ENCODE results near the gene KIF6.

Gene KIF6

DNA sequence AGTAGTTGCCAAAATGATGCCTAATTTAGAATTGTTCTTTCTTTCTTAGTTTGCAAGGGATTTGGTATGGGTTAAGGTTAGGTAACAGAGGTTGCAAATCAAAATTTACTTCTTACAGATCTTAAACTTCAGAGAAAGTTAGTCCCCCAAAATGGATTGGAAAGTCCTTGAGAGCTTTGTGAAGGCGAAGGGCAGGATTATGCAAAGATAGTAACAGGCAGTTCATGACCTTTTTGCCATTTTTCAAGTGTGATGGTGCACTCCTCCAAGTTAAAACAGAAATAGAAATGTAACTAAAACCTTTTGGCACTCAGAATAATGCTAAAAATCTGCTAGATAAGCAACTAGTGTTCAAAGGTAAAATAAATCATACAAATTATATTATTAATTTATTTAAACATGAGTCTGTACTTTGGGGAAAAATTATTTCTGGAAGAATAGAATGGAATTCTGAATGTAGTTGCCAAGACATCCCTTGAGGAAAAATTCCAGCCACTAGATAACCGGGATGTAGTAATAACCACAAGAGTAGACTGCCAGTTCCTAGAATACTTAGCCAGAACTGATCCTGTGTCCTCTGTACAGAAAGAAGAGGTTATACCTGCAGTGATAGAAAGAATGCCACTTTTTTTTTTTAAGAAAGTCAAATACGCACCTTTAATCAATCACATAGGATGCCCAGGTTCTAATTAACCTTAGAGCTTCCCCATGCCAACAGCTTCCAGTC lies 35.2 kb upstream of the KIF6 start:
- WGBS (ENCODE audit: insufficient coverage), result 100% methylated on average over 1 of the region's 3 CpGs
- ChIA-PET CTCF (no interaction called here), POLR2A (no interaction called here)
- Histone ChIP-seq H3K4me1 (ENCODE audit: control extremely low read depth in 1 of 4, control insufficient read depth in 4 of 4, insufficient read depth in 4 of 4, low read length in 3 of 4) (no peaks in the 10 kb centered on the region), H3K9me3 (ENCODE audit: control extremely low read depth in 1 of 5, control insufficient read depth in 4 of 5, insufficient read depth in 2 of 5, low read depth in 1 of 5, low read length in 4 of 5) (peaks cover 0 to 2% (median 0%) of the 10 kb centered on the region in 5 experiments), H3K27me3 (replicated peaks in 2 of 5; ENCODE audit: control insufficient read depth in 4 of 5, insufficient read depth in 5 of 5, low read length in 4 of 5) (peaks cover 0 to 4% (median 3%) of the 10 kb centered on the region in 5 experiments), H3K4me3 (ENCODE audit: control insufficient read depth in 1 of 7, extremely low read depth in 1 of 7, insufficient read depth in 4 of 7, low read depth in 2 of 7, low read length in 6 of 7) (no peak overlapping the region), H3K36me3 (ENCODE audit: control insufficient read depth in 4 of 4, insufficient read depth in 4 of 4, low read length in 3 of 4) (no peaks in the 10 kb centered on the region), H3K27ac (ENCODE audit: insufficient read depth in 1 of 2, low read depth in 1 of 2, low read length in 2 of 2, poor library complexity in 1 of 2, severe bottlenecking in 2 of 2) (no peak overlapping the region)
- DNase-seq, result no peak

DNA sequence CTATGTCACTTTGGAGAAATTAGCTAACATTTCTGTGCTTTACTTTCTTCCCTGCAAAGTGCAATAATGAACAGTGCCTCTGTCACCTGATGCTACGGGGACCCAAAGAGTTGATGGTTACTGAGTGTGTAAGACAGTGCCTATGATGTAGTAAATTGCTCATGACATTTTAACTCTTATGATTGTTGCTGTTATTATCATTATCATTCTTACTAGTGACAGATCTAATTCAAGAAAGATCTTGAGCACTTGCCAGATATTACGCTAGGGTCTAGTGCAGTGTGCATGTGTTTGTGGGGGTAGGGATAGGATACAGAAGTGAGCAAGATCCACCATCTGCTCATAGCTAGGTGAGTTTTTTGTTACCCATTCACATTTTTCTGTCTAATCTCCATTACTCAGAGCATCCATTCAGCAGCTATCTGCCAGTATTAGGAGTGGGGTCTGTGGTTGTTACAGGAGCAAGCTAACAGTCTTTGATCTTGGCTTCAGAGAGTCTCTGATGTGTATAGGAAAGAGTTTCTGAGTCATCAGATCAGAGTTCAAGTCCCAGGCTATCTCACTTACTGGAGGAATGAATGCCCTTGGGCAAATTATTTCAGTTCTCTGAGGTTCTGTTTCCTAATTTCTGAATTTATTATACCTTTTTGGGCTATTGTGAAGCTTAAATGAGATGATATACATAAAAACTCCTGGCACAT lies 33.8 kb upstream of the KIF6 start:
- no peak overlapping the region for H3K27ac ChIP-seq (ENCODE audit: insufficient read depth in 1 of 2, low read depth in 1 of 2, low read length in 2 of 2, poor library complexity in 1 of 2, severe bottlenecking in 2 of 2)
- no peak for DNase-seq
- no peak overlapping the region for H3K4me3 ChIP-seq (ENCODE audit: control insufficient read depth in 1 of 7, extremely low read depth in 1 of 7, insufficient read depth in 4 of 7, low read depth in 2 of 7, low read length in 6 of 7)
- peaks cover 0 to 2% (median 0%) of the 10 kb centered on the region in 5 experiments for H3K9me3 ChIP-seq (ENCODE audit: control extremely low read depth in 1 of 5, control insufficient read depth in 4 of 5, insufficient read depth in 2 of 5, low read depth in 1 of 5, low read length in 4 of 5)
- ChIA-PET CTCF (no interaction called here), POLR2A (no interaction called here)
- no peaks in the 10 kb centered on the region for H3K36me3 ChIP-seq (ENCODE audit: control insufficient read depth in 4 of 4, insufficient read depth in 4 of 4, low read length in 3 of 4)
- H3K27me3 ChIP-seq (replicated peaks in 2 of 5; ENCODE audit: control insufficient read depth in 4 of 5, insufficient read depth in 5 of 5, low read length in 4 of 5), result peaks cover 0 to 4% (median 3%) of the 10 kb centered on the region in 5 experiments
- WGBS (ENCODE audit: insufficient coverage), result no CpG with 5 or more reads among the region's 2 CpGs
- H3K4me1 ChIP-seq (ENCODE audit: control extremely low read depth in 1 of 4, control insufficient read depth in 4 of 4, insufficient read depth in 4 of 4, low read length in 3 of 4), result peaks cover 0 to 2% (median 0%) of the 10 kb centered on the region in 4 experiments

DNA sequence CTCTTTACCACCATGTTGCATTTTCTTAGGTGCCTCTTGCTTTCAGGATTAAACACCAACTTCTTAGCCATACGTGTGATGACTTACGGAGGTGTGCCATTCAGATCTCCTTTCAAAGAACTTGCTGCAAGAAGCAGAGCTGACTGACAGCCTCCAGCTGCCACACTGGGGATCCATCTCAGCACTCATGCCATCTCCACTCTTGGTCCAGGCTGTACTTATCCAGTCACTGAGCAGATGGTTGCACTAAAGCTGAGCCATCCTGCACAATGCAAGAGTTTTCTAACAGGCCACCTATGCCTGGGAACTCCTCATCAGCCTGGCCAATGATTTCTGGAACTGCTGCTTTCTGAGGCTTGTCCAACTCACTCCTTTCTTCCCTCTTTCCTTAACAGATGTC lies 31.4 kb upstream of the KIF6 start:
- Histone ChIP-seq H3K27me3 (replicated peaks in 2 of 5; ENCODE audit: control insufficient read depth in 4 of 5, insufficient read depth in 5 of 5, low read length in 4 of 5) (peaks cover 0 to 4% (median 3%) of the 10 kb centered on the region in 5 experiments), H3K9me3 (ENCODE audit: control extremely low read depth in 1 of 5, control insufficient read depth in 4 of 5, insufficient read depth in 2 of 5, low read depth in 1 of 5, low read length in 4 of 5) (peaks cover 0 to 2% (median 0%) of the 10 kb centered on the region in 5 experiments), H3K4me3 (ENCODE audit: control insufficient read depth in 1 of 7, extremely low read depth in 1 of 7, insufficient read depth in 4 of 7, low read depth in 2 of 7, low read length in 6 of 7) (no peak overlapping the region), H3K4me1 (ENCODE audit: control extremely low read depth in 1 of 4, control insufficient read depth in 4 of 4, insufficient read depth in 4 of 4, low read length in 3 of 4) (peaks cover 0 to 10% (median 2%) of the 10 kb centered on the region in 4 experiments), H3K36me3 (ENCODE audit: control insufficient read depth in 4 of 4, insufficient read depth in 4 of 4, low read length in 3 of 4) (no peaks in the 10 kb centered on the region), H3K27ac (ENCODE audit: insufficient read depth in 1 of 2, low read depth in 1 of 2, low read length in 2 of 2, poor library complexity in 1 of 2, severe bottlenecking in 2 of 2) (no peak overlapping the region)
- ChIA-PET POLR2A (no interaction called here), CTCF (no interaction called here)
- 100% methylated on average over 2 of the region's 2 CpGs for WGBS (ENCODE audit: insufficient coverage)
- DNase-seq, result no peak

DNA sequence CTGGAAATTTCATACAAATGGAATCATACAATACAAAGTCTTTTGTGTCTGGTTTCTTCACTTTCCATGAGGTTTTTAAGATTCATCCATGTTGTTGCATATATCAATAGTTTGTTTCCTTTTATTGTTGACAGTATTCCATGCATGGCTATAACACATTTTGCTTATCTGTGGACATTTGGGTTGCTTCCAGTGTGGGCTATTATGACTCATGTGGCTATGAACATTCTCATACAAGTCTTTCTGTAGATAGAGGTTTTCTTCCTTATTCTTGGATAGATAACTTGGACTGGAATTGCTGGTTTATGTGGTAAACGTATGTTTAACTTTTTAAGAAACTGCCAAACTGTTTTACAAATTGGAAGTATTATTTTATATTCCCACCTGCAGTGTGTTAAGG lies 30.0 kb upstream of the KIF6 start:
- Histone ChIP-seq H3K27me3 (replicated peaks in 2 of 5; ENCODE audit: control insufficient read depth in 4 of 5, insufficient read depth in 5 of 5, low read length in 4 of 5) (peaks cover 0 to 4% (median 3%) of the 10 kb centered on the region in 5 experiments), H3K27ac (ENCODE audit: insufficient read depth in 1 of 2, low read depth in 1 of 2, low read length in 2 of 2, poor library complexity in 1 of 2, severe bottlenecking in 2 of 2) (no peak overlapping the region), H3K9me3 (ENCODE audit: control extremely low read depth in 1 of 5, control insufficient read depth in 4 of 5, insufficient read depth in 2 of 5, low read depth in 1 of 5, low read length in 4 of 5) (peaks cover 0 to 2% (median 0%) of the 10 kb centered on the region in 5 experiments), H3K4me3 (ENCODE audit: control insufficient read depth in 1 of 7, extremely low read depth in 1 of 7, insufficient read depth in 4 of 7, low read depth in 2 of 7, low read length in 6 of 7) (no peak overlapping the region), H3K36me3 (ENCODE audit: control insufficient read depth in 4 of 4, insufficient read depth in 4 of 4, low read length in 3 of 4) (no peaks in the 10 kb centered on the region), H3K4me1 (ENCODE audit: control extremely low read depth in 1 of 4, control insufficient read depth in 4 of 4, insufficient read depth in 4 of 4, low read length in 3 of 4) (peaks cover 0 to 10% (median 2%) of the 10 kb centered on the region in 4 experiments)
- whole genome bisulfite sequencing (ENCODE audit: insufficient coverage), result no CpG with 5 or more reads among the region's 1 CpG
- ChIA-PET POLR2A (no interaction called here), CTCF (interaction anchor here (0.6 kb wide), 1 partner anchor 7 kb away, joined by 3 read pairs; no protein-coding TSS in a partner anchor)
- no peak for DNase-seq

DNA sequence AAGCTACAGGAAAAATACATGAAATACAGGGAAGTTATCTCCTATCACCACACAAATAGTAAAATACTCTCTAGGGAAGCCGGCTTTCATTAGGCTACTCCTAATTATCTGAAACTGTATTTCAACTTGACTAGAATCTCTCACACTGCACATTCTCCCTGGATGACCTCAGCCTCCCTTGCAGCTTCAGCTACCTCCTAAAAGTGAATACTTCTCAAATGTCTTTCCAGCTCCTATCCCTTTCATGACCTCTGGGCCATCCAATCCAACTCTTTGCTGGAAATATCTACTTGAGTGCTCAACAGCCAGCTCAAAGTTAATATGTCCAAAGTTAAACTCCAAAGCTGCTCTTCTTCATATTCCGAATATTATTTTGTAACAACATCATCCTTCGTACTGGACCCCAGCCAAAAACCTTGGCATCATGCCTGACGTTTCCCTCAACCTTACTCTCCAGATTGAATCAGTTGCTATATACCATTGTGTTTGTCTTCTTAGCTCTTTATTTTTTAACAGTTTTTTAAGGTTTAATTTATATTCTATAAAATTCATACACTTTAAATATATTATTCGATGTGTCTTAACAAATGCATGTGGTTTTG lies 29.4 kb upstream of the KIF6 start:
- peaks cover 0 to 10% (median 2%) of the 10 kb centered on the region in 4 experiments for H3K4me1 ChIP-seq (ENCODE audit: control extremely low read depth in 1 of 4, control insufficient read depth in 4 of 4, insufficient read depth in 4 of 4, low read length in 3 of 4)
- no peak overlapping the region for H3K4me3 ChIP-seq (ENCODE audit: control insufficient read depth in 1 of 7, extremely low read depth in 1 of 7, insufficient read depth in 4 of 7, low read depth in 2 of 7, low read length in 6 of 7)
- ChIA-PET CTCF (no interaction called here), POLR2A (no interaction called here)
- H3K36me3 ChIP-seq (ENCODE audit: control insufficient read depth in 4 of 4, insufficient read depth in 4 of 4, low read length in 3 of 4), result no peaks in the 10 kb centered on the region
- WGBS (ENCODE audit: insufficient coverage), result 83% methylated on average over 1 of the region's 5 CpGs
- H3K27ac ChIP-seq (ENCODE audit: insufficient read depth in 1 of 2, low read depth in 1 of 2, low read length in 2 of 2, poor library complexity in 1 of 2, severe bottlenecking in 2 of 2), result no peak overlapping the region
- no peak for DNase-seq
- H3K27me3 ChIP-seq (replicated peaks in 2 of 5; ENCODE audit: control insufficient read depth in 4 of 5, insufficient read depth in 5 of 5, low read length in 4 of 5), result peaks cover 0 to 4% (median 2%) of the 10 kb centered on the region in 5 experiments
- peaks cover 0 to 2% (median 0%) of the 10 kb centered on the region in 5 experiments for H3K9me3 ChIP-seq (ENCODE audit: control extremely low read depth in 1 of 5, control insufficient read depth in 4 of 5, insufficient read depth in 2 of 5, low read depth in 1 of 5, low read length in 4 of 5)

DNA sequence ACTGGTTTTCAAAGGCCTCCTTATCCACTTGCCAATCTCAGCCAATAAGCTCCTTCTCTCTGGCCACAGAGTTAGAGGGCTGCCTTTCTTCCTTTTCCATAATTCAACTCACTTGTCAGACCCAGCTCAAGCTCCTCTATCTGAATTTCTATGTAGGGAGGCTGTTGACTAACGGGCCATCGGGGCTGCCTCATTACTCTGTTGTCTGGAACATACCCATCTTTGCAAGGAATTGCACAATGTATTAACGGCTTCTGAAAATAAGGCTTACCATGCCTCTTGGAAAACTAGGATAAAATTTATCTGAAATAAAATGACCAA lies 28.5 kb upstream of the KIF6 start:
- peaks cover 0 to 2% (median 0%) of the 10 kb centered on the region in 5 experiments for H3K9me3 ChIP-seq (ENCODE audit: control extremely low read depth in 1 of 5, control insufficient read depth in 4 of 5, insufficient read depth in 2 of 5, low read depth in 1 of 5, low read length in 4 of 5)
- peak in 2 of 3 donors; percentile 10 to 26 for DNase-seq
- no peak overlapping the region for H3K27ac ChIP-seq (ENCODE audit: insufficient read depth in 1 of 2, low read depth in 1 of 2, low read length in 2 of 2, poor library complexity in 1 of 2, severe bottlenecking in 2 of 2)
- no peak overlapping the region for H3K4me3 ChIP-seq (ENCODE audit: control insufficient read depth in 1 of 7, extremely low read depth in 1 of 7, insufficient read depth in 4 of 7, low read depth in 2 of 7, low read length in 6 of 7)
- H3K4me1 ChIP-seq (ENCODE audit: control extremely low read depth in 1 of 4, control insufficient read depth in 4 of 4, insufficient read depth in 4 of 4, low read length in 3 of 4), result peaks cover 0 to 10% (median 2%) of the 10 kb centered on the region in 4 experiments
- no CpG with 5 or more reads among the region's 3 CpGs for WGBS (ENCODE audit: insufficient coverage)
- CTCF ChIA-PET, result no interaction called here
- POLR2A ChIA-PET, result no interaction called here
- H3K27me3 ChIP-seq (replicated peaks in 2 of 5; ENCODE audit: control insufficient read depth in 4 of 5, insufficient read depth in 5 of 5, low read length in 4 of 5), result no peaks in the 10 kb centered on the region
- no peaks in the 10 kb centered on the region for H3K36me3 ChIP-seq (ENCODE audit: control insufficient read depth in 4 of 4, insufficient read depth in 4 of 4, low read length in 3 of 4)
